Measurements from ENCODE around the gene IL15RA.

DNA sequence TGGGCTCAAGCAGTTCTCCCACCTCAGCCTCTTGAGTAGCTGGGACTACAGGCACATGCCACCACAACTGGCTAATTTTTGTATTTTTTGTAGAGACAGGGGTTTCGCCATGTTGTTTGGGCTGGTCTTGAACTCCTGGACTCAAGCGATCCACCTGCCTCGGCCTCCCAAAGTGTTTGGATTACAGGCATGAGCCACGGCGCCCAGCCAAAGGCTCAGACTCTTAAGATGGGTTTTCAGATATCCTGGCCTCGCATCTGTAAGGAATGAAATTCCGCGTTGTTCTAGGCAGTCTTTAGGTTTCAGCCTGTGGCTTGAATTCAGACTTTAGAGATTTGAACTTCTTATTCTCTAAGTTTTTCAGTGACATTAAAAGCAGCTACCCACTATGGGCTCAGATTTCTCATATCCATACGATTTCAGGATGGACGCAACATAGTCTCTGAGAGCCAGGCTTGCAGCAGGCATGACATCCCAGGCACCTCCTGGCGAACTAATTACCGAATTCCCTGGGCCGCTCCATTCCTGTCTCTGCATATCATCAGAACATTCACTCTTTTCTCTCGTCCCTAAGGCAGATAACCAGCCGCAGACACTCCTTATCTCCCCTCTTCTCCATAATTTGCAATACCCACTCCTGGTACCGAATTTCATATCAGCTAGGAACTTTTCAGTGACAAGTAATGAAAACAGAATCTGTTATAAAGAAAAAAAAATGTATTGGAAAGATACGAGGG is 29.7 kb downstream of the IL15RA start:
- TF ChIP-seq CTCF (IDR thresholded peaks at IDR 0.05; ENCODE audit: insufficient read depth, low read length, poor library complexity, severe bottlenecking) = no peak
- TF ChIP-seq EZH2phosphoT487 (conservative IDR thresholded peaks at IDR 0.05; ENCODE audit: low read length) = no peak
